ENCODE measurements around the gene CNGA3. TPM values are rescaled to one million over a fixed set of nuclear protein-coding genes. Genes with fewer than 3 reads are reported as not detected.

The CNGA3 gene
- total RNA-seq, 1 donor from 2014 or later, result not detected

GRCh38 chr2:98419544-98419943 lies 73.3 kb downstream of the CNGA3 start:
- no peaks in the 10 kb centered on the region for H3K4me1 Mint-ChIP-seq

GRCh38 chr2:98419977-98420725 lies 73.9 kb downstream of the CNGA3 start:
- no peak for ATAC-seq (ENCODE audit: low read depth)
- TF ChIP-seq, protein P1, sequence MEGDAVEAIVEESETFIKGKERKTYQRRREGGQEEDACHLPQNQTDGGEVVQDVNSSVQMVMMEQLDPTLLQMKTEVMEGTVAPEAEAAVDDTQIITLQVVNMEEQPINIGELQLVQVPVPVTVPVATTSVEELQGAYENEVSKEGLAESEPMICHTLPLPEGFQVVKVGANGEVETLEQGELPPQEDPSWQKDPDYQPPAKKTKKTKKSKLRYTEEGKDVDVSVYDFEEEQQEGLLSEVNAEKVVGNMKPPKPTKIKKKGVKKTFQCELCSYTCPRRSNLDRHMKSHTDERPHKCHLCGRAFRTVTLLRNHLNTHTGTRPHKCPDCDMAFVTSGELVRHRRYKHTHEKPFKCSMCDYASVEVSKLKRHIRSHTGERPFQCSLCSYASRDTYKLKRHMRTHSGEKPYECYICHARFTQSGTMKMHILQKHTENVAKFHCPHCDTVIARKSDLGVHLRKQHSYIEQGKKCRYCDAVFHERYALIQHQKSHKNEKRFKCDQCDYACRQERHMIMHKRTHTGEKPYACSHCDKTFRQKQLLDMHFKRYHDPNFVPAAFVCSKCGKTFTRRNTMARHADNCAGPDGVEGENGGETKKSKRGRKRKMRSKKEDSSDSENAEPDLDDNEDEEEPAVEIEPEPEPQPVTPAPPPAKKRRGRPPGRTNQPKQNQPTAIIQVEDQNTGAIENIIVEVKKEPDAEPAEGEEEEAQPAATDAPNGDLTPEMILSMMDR (IDR thresholded peaks at IDR 0.05), result no peak
- no peaks in the 10 kb centered on the region for H3K36me3 Mint-ChIP-seq (ENCODE audit: low read depth)
- H3K4me1 Mint-ChIP-seq, result no peaks in the 10 kb centered on the region
- CTCF ChIA-PET, result interaction anchor here (1.4 kb wide), 1 partner anchor 8 kb away, joined by 5 read pairs; no protein-coding TSS in a partner anchor
- intact Hi-C loops (cut with micrococcal nuclease), result no loop called here
- POLR2A ChIA-PET, result no interaction called here
- no peak overlapping the region for H3K4me3 Mint-ChIP-seq
- no peak for DNase-seq
- H3K9me3 Mint-ChIP-seq, result peaks cover 15% of the 10 kb centered on the region
- no peak overlapping the region for H3K27ac Mint-ChIP-seq
- peaks cover 11% of the 10 kb centered on the region for H3K27me3 Mint-ChIP-seq

More at GRCh38 chr2:98419544-98419943, 73.3 kb downstream of the CNGA3 start:
- intact Hi-C loops (cut with micrococcal nuclease), result no loop called here
- no peak overlapping the region for H3K4me3 Mint-ChIP-seq
- no peak overlapping the region for H3K27ac Mint-ChIP-seq
- no peak for DNase-seq
- POLR2A ChIA-PET, result no interaction called here
- H3K36me3 Mint-ChIP-seq (ENCODE audit: low read depth), result no peaks in the 10 kb centered on the region
- no peak for ATAC-seq (ENCODE audit: low read depth)
- peaks cover 11% of the 10 kb centered on the region for H3K27me3 Mint-ChIP-seq
- CTCF ChIA-PET, result no interaction called here
- H3K9me3 Mint-ChIP-seq, result peaks cover 15% of the 10 kb centered on the region
- TF ChIP-seq, protein P1 (IDR thresholded peaks at IDR 0.05), result no peak

GRCh38 chr2:98422449-98422848 lies 76.2 kb downstream of the CNGA3 start:
- H3K9me3 Mint-ChIP-seq, result peaks cover 15% of the 10 kb centered on the region
- ChIA-PET CTCF (no interaction called here), POLR2A (no interaction called here)
- ATAC-seq (ENCODE audit: low read depth) (no peak), DNase-seq (no peak)
- intact Hi-C loops (cut with micrococcal nuclease), result no loop called here
- TF ChIP-seq, protein P1 (IDR thresholded peaks at IDR 0.05), result no peak
- H3K4me3 Mint-ChIP-seq, result no peak overlapping the region
- H3K36me3 Mint-ChIP-seq (ENCODE audit: low read depth), result no peaks in the 10 kb centered on the region
- peaks cover 10% of the 10 kb centered on the region for H3K27me3 Mint-ChIP-seq
- no peaks in the 10 kb centered on the region for H3K4me1 Mint-ChIP-seq
- H3K27ac Mint-ChIP-seq, result no peak overlapping the region

DNA sequence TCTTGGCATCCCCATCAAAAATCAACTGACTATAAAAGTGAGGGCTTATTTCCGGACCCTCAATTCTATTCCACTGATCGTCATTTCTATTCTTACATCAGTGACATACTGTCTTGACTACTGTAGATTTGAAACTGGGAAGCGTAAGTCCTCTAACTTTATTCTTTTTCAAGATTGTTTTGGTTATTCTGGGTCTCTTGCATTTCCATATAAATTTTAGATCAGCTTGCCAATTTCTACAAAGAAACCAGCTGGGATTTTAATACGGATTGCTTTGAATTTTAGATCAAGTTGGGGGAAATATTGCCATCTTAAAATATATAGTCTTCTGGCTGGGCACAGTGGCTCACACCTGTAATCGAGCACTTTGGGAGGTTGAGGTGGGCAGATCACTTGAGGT lies 80.5 kb downstream of the CNGA3 start:
- CTCF ChIA-PET, result no interaction called here
- no peak overlapping the region for H3K27ac Mint-ChIP-seq
- H3K4me3 Mint-ChIP-seq, result no peak overlapping the region
- intact Hi-C loops (cut with micrococcal nuclease), result no loop called here
- no peak for ATAC-seq (ENCODE audit: low read depth)
- POLR2A ChIA-PET, result no interaction called here
- DNase-seq, result no peak
- peaks cover 9% of the 10 kb centered on the region for H3K27me3 Mint-ChIP-seq
- TF ChIP-seq, protein P1 (IDR thresholded peaks at IDR 0.05), result no peak
- no peaks in the 10 kb centered on the region for H3K36me3 Mint-ChIP-seq (ENCODE audit: low read depth)
- peaks cover 10% of the 10 kb centered on the region for H3K9me3 Mint-ChIP-seq
- no peaks in the 10 kb centered on the region for H3K4me1 Mint-ChIP-seq

DNA sequence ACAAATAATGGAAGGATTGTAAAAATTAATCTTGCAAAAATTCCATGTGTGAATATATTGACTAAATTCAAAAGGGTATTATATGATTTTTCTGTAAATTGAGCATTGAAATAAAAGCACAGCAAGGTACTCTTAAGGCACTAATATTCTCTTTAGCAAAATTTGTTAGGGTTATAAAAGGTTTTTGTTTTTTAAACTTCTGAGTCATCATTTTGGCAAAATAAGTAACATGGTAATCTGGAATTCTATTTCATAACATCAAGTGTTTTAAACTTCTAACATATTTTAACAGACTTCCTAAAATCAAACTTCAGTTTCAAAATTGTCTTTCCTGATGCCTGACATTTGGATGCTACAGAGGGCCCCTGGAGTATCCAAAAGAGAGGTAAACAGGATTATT lies 85.9 kb downstream of the CNGA3 start:
- DNase-seq (no peak), ATAC-seq (ENCODE audit: low read depth) (no peak)
- Mint-ChIP-seq H3K27ac (no peak overlapping the region), H3K4me1 (peaks cover 5% of the 10 kb centered on the region), H3K27me3 (peaks cover 3% of the 10 kb centered on the region), H3K4me3 (no peak overlapping the region), H3K36me3 (ENCODE audit: low read depth) (no peaks in the 10 kb centered on the region), H3K9me3 (peaks cover 10% of the 10 kb centered on the region)
- POLR2A ChIA-PET, result no interaction called here
- TF ChIP-seq, protein P1 (IDR thresholded peaks at IDR 0.05), result no peak
- CTCF ChIA-PET, result no interaction called here
- intact Hi-C loops (cut with micrococcal nuclease), result no loop called here

Measured in activated B cell treated with CpG ODN at 0.5 μM for 24 hours (primary cell).